ENCODE data around the gene SYCE3. TPM values are rescaled to one million over a fixed set of nuclear protein-coding genes. Genes with fewer than 3 reads are reported as not detected.

The SYCE3 gene
- total and polyA plus RNA-seq, 9 of the 15 experiments (the other 6 are each of a cell fraction or from before 2014, with no cell fraction given) = 0.56 TPM; not detected in 8

- POLR2A ChIA-PET = interaction anchor here (1.1 kb wide), 1 partner anchor 45 kb away, joined by 4 read pairs; no protein-coding TSS in a partner anchor
- H3K36me3 ChIP-seq (ENCODE audit: control insufficient read depth, insufficient read depth, low read length) = no peaks in the 10 kb centered on the region; the same call in 2 of the 3 replicates
- peak; percentile 34 to 79 (median 52) for DNase-seq (ENCODE audit: extremely low read depth in 1 of 4, low spot score in 3 of 4)
- TF ChIP-seq SMC3 (conservative IDR thresholded peaks at IDR 0.05; ENCODE audit: insufficient read depth, low read depth, low read length) = peak; percentile 90
- TF ChIP-seq JUND (IDR thresholded peaks at IDR 0.05; ENCODE audit: borderline replicate concordance, low read depth, low read length) = peak; percentile 36; the same call in 1 of the 2 replicates
- no peak for TF ChIP-seq JUND (tag; IDR thresholded peaks at IDR 0.05; ENCODE audit: borderline replicate concordance, low read depth, low read length)
- peak; percentile 69; the same call in 1 of the 2 replicates for TF ChIP-seq ZNF384 (IDR thresholded peaks at IDR 0.05; ENCODE audit: low read depth, low read length)
- 0 out of 4 replicates have a peak, but pooled peaks of 1 of the 2 experiments have one; percentile 19 for TF ChIP-seq MAZ (CRISPR knock-in tag; conservative IDR thresholded peaks at IDR 0.05 in 1 of 2, IDR thresholded peaks at IDR 0.05 in 1 of 2)
- no peak for TF ChIP-seq JUN (IDR thresholded peaks at IDR 0.05; ENCODE audit: borderline replicate concordance, low read depth, low read length)
- TF ChIP-seq JUN (CRISPR knock-in tag; IDR thresholded peaks at IDR 0.05; ENCODE audit: borderline replicate concordance) = no peak
- peak; percentile 74 for TF ChIP-seq ARID2 (IDR thresholded peaks at IDR 0.05)
- TF ChIP-seq CEBPB (tag; IDR thresholded peaks at IDR 0.05) = no peak
- no peak for TF ChIP-seq CUX1 (CRISPR knock-in tag; IDR thresholded peaks at IDR 0.05)
- no peak for TF ChIP-seq ZNF23 (CRISPR knock-in tag; IDR thresholded peaks at IDR 0.05)
- TF ChIP-seq E2F6 (IDR thresholded peaks at IDR 0.05; ENCODE audit: borderline replicate concordance in 1 of 2, extremely low read depth in 1 of 2, insufficient read depth in 1 of 2, insufficient read length in 1 of 2, low read depth in 1 of 2, low read length in 1 of 2, poor library complexity in 1 of 2, severe bottlenecking in 1 of 2) = no peak
- TF ChIP-seq HMG20A (CRISPR knock-in tag; conservative IDR thresholded peaks at IDR 0.05) = no peak
- TF ChIP-seq LCOR (CRISPR knock-in tag; IDR thresholded peaks at IDR 0.05) = no peak
Measured at GRCh38 chr22:50576070-50576469, 13.4 kb upstream of the SYCE3 start.

More at GRCh38 chr22:50576070-50576469, 13.4 kb upstream of the SYCE3 start:
- CTCF ChIA-PET (ENCODE audit: low intra/inter-chr PET ratio) = interaction anchor here (0.7 to 3.2 kb wide), 8 partner anchors 44 to 124 kb away, joined by 3 to 51 read pairs (median 4); partner anchors contain the start of gene SCO2
- no peak overlapping the region for H3K4me3 ChIP-seq
- H3K27me3 ChIP-seq (ENCODE audit: control insufficient read depth in 2 of 2, insufficient read depth in 2 of 2, low read length in 2 of 2) = no peaks in the 10 kb centered on the region
- no peaks in the 10 kb centered on the region for H3K9me1 ChIP-seq (ENCODE audit: control insufficient read depth, insufficient read depth, low read length)
- in situ Hi-C loops (cut with MboI) = loop anchor here (5.0 kb wide), 1 partner anchor 36 kb away; no protein-coding TSS in a partner anchor
- H3K4me1 ChIP-seq (replicated peaks in 1 of 2; ENCODE audit: control insufficient read depth in 2 of 2, insufficient read depth in 2 of 2, low read length in 2 of 2) = peaks cover 0 to 10% of the 10 kb centered on the region in 2 experiments; a peak in 2 of 5 replicates
- peak; percentile 93 for ATAC-seq
- H2AFZ ChIP-seq (ENCODE audit: low read depth, low read length) = no peak overlapping the region
- no peak overlapping the region for H3K4me2 ChIP-seq (ENCODE audit: insufficient read depth, low read length)
- 9% methylated on average over 4 of the region's 5 CpGs for WGBS (ENCODE audit: insufficient coverage, low coverage, missing lambda C conversion rate)
- intact Hi-C loops (cut with micrococcal nuclease) = loop anchor here (1.0 kb wide), 2 partner anchors 44 to 115 kb away; no protein-coding TSS in a partner anchor
- H3K9me3 ChIP-seq (replicated peaks; ENCODE audit: control insufficient read depth, insufficient read depth, low read depth, low read length) = no peaks in the 10 kb centered on the region
- BruUV-seq (replicated peaks) = no TSS peak
- FAIRE-seq = peak; percentile 73
- no peaks in the 10 kb centered on the region for H3K79me2 ChIP-seq (ENCODE audit: control insufficient read depth, insufficient read depth, low read length)
- no peak overlapping the region for H3K9ac ChIP-seq (ENCODE audit: insufficient read depth in 1 of 2, low read depth in 2 of 2, low read length in 2 of 2)
- no peak overlapping the region for H3K27ac ChIP-seq (ENCODE audit: extremely low read depth, low read depth, low read length)
- no peaks in the 10 kb centered on the region for H4K20me1 ChIP-seq (replicated peaks; ENCODE audit: control insufficient read depth, insufficient read depth, low read length)

All from K562 (cell line).